Brain pericyte (primary cell): ENCODE results near the gene NPR1.
"Not testable (repeated sequence)": the region's sequence is repeated elsewhere in the genome, so short reads cannot be mapped to it uniquely, and the experiment has no call there.

ENCODE experiments used
- DNase-seq: peaks from one replicate; pipeline ENCODE4 v3.0.0-alpha.2; 2012; ENCODE audit warnings: low read depth, low spot score

NPR1 gene

GRCh38 chr1:153649137-153649862, 29.2 kb upstream of the NPR1 start:
- DNase-seq = no peak

- no peak for DNase-seq
These were observed 28.6 kb upstream of the NPR1 start for GRCh38 chr1:153649863-153650235.

- no peak for DNase-seq
These were observed 26.7 kb upstream of the NPR1 start for GRCh38 chr1:153651771-153652170.

GRCh38 chr1:153652805-153653500, 25.5 kb upstream of the NPR1 start:
- DNase-seq = no peak

- DNase-seq = no peak
These were observed 23.2 kb upstream of the NPR1 start for GRCh38 chr1:153655333-153655732.

GRCh38 chr1:153658400-153659174, 19.9 kb upstream of the NPR1 start, which contains the start of gene SNAPIN:
TSS of gene SNAPIN (plus strand) at chr1:153658703. CDS start at chr1:153658744, 41 bp downstream.
- peak; percentile 44 for DNase-seq

GRCh38 chr1:153659175-153659534, 19.3 kb upstream of the NPR1 start:
- DNase-seq = no peak

- DNase-seq = no peak
These were observed 18.8 kb upstream of the NPR1 start for GRCh38 chr1:153659656-153660055.

- DNase-seq = no peak
These were observed 17.3 kb upstream of the NPR1 start for GRCh38 chr1:153661111-153661708.

GRCh38 chr1:153662269-153662668, 16.2 kb upstream of the NPR1 start:
- no peak for DNase-seq

GRCh38 chr1:153663211-153663610, 15.3 kb upstream of the NPR1 start:
- no peak for DNase-seq

- no peak for DNase-seq
These were observed 11.0 kb upstream of the NPR1 start for GRCh38 chr1:153667439-153667838.

- not testable (repeated sequence) for DNase-seq
These were observed 9.8 kb upstream of the NPR1 start for GRCh38 chr1:153668672-153669071.

- no peak for DNase-seq
These were observed 8.9 kb upstream of the NPR1 start for GRCh38 chr1:153669606-153670005.

GRCh38 chr1:153670257-153670858, 8.1 kb upstream of the NPR1 start:
- no peak for DNase-seq

GRCh38 chr1:153670859-153671627, 7.4 kb upstream of the NPR1 start, which contains the start of gene ILF2:
TSS of gene ILF2 (minus strand) at chr1:153670993. CDS start at chr1:153670922, 71 bp downstream.
- peak; percentile 98 for DNase-seq

GRCh38 chr1:153671628-153672353, 6.7 kb upstream of the NPR1 start:
- DNase-seq = not testable (repeated sequence)

- DNase-seq = no peak
These were observed 5.0 kb upstream of the NPR1 start for GRCh38 chr1:153673511-153673910.

GRCh38 chr1:153677718-153678518, 570 bp upstream of the NPR1 start:
- DNase-seq = no peak
